ENCODE results near the gene IL13. TPM values are rescaled to one million over a fixed set of nuclear protein-coding genes. Genes with fewer than 3 reads are reported as not detected.

IL13 gene
- total RNA-seq, 2 donors from 2014 or later = not detected

- Histone ChIP-seq H3K9ac (ENCODE audit: low read depth in 2 of 2, low read length in 2 of 2) (no peak overlapping the region), H3K9me3 (no peaks in the 10 kb centered on the region), H3K27me3 (no peaks in the 10 kb centered on the region), H3K36me3 (no peaks in the 10 kb centered on the region), H3K4me3 (no peak overlapping the region), H3K4me1 (no peaks in the 10 kb centered on the region), H3K27ac (no peak overlapping the region)
- TF ChIP-seq, protein P1, sequence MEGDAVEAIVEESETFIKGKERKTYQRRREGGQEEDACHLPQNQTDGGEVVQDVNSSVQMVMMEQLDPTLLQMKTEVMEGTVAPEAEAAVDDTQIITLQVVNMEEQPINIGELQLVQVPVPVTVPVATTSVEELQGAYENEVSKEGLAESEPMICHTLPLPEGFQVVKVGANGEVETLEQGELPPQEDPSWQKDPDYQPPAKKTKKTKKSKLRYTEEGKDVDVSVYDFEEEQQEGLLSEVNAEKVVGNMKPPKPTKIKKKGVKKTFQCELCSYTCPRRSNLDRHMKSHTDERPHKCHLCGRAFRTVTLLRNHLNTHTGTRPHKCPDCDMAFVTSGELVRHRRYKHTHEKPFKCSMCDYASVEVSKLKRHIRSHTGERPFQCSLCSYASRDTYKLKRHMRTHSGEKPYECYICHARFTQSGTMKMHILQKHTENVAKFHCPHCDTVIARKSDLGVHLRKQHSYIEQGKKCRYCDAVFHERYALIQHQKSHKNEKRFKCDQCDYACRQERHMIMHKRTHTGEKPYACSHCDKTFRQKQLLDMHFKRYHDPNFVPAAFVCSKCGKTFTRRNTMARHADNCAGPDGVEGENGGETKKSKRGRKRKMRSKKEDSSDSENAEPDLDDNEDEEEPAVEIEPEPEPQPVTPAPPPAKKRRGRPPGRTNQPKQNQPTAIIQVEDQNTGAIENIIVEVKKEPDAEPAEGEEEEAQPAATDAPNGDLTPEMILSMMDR (IDR thresholded peaks at IDR 0.05) = no peak
- intact Hi-C loops (cut with DNase I) = no loop called here
- DNase-seq = peak; percentile 5
Measured at GRCh38 chr5:132669455-132669820, 11.5 kb downstream of the IL13 start.

DNA sequence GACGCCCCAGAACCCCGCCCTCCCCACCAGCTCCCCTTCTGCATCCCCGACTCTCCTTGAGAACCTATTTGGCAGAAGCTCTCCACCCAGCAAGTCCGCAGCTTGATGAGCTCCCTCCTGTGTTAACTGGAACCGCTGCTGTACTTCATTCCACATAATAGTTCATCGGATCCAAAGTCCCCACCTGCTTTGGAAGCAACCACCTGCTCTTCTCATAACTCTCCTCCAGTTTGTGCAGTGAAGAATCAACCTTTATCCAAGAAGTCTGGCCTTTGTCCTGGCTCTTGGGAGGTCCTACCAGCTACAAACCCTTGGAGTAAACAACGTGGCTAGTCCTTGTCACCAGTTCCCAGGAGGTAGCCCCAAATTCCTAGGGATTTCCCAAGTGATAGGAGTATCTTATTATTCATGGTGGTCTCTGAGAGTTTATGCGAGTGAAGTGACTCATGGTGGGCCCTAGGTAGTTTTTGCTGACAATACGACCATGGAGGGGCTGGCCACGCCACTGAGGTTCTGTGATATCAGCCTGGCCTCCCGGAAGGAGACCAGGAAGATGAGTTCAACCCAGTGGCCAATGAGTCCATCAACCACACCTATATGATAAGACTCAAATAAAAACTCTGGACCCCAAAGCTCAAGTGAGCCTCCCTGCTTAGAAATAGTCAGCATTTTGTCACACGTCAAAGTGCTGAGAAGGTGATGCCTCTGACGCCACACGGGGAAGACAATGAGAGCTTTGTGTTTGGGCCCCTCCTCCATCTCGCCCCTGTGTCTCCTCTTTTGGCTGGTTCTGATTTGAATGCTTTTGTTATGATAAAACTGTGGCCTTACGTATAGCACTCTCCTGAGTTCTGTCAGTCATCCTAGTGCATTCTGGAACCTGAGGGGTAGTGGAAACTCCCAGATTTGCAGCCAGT lies 12.3 kb downstream of the IL13 start:
- H3K9me3 ChIP-seq = no peaks in the 10 kb centered on the region
- TF ChIP-seq, protein P1 (IDR thresholded peaks at IDR 0.05) = no peak
- DNase-seq = peak; percentile 7
- no peaks in the 10 kb centered on the region for H3K36me3 ChIP-seq
- intact Hi-C loops (cut with DNase I) = no loop called here
- H3K4me1 ChIP-seq = no peaks in the 10 kb centered on the region
- H3K4me3 ChIP-seq = no peak overlapping the region
- no peaks in the 10 kb centered on the region for H3K27me3 ChIP-seq
- no peak overlapping the region for H3K27ac ChIP-seq
- no peak overlapping the region for H3K9ac ChIP-seq (ENCODE audit: low read depth in 2 of 2, low read length in 2 of 2)

DNA sequence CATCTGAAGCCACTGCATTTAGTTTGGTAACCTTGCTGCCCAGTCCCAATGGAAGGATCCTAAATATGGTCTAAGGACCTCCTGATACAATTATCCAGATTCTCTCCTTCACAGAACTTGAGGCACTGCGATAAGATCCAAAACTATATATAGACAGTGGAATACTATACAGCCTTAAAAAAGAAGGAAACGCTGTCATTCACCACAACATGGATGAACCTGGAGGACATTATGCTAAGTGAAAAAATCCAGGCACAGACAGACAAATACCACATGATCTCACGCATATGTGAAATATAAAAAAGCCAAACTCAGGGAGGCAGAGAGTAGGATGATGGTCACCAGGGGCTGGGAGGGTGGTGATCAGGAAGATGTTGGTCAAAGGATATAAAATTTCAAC lies 13.0 kb downstream of the IL13 start:
- no peaks in the 10 kb centered on the region for H3K9me3 ChIP-seq
- H3K27me3 ChIP-seq = no peaks in the 10 kb centered on the region
- intact Hi-C loops (cut with DNase I) = no loop called here
- no peak overlapping the region for H3K4me3 ChIP-seq
- no peaks in the 10 kb centered on the region for H3K4me1 ChIP-seq
- no peak overlapping the region for H3K27ac ChIP-seq
- no peak for DNase-seq
- TF ChIP-seq, protein P1 (IDR thresholded peaks at IDR 0.05) = no peak
- no peak overlapping the region for H3K9ac ChIP-seq (ENCODE audit: low read depth in 2 of 2, low read length in 2 of 2)
- H3K36me3 ChIP-seq = no peaks in the 10 kb centered on the region

DNA sequence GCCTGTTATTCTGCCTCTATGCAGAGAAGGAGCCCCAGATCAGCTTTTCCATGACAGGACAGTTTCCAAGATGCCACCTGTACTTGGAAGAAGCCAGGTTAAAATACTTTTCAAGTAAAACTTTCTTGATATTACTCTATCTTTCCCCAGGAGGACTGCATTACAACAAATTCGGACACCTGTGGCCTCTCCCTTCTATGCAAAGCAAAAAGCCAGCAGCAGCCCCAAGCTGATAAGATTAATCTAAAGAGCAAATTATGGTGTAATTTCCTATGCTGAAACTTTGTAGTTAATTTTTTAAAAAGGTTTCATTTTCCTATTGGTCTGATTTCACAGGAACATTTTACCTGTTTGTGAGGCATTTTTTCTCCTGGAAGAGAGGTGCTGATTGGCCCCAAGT lies 15.5 kb downstream of the IL13 start:
- no peaks in the 10 kb centered on the region for H3K9me3 ChIP-seq
- H3K36me3 ChIP-seq = no peaks in the 10 kb centered on the region
- H3K4me1 ChIP-seq = no peaks in the 10 kb centered on the region
- DNase-seq = no peak
- H3K27me3 ChIP-seq = no peaks in the 10 kb centered on the region
- H3K9ac ChIP-seq (ENCODE audit: low read depth in 2 of 2, low read length in 2 of 2) = no peak overlapping the region
- intact Hi-C loops (cut with DNase I) = no loop called here
- TF ChIP-seq, protein P1 (IDR thresholded peaks at IDR 0.05) = no peak
- H3K4me3 ChIP-seq = no peak overlapping the region
- H3K27ac ChIP-seq = no peak overlapping the region

DNA sequence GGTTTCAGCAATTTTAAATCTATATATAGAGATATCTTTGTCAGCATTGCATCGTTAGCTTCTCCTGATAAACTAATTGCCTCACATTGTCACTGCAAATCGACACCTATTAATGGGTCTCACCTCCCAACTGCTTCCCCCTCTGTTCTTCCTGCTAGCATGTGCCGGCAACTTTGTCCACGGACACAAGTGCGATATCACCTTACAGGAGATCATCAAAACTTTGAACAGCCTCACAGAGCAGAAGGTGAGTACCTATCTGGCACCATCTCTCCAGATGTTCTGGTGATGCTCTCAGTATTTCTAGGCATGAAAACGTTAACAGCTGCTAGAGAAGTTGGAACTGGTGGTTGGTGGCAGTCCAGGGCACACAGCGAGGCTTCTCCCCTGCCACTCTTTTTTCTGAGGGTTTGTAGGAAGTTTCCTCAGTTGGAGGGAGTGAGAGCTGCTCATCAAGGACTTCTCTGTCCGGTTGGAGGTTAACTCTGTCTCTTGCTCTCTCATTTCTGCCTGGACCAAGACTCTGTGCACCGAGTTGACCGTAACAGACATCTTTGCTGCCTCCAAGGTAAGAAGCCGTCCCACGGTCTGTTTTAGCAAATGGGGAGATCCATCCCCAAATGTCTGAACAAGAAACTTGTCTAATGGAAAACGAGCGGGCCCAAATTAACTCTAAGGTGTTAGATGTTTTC lies 16.1 kb downstream of the IL13 start, which contains the start of gene IL4:
Gene IL4 (plus strand): TSS at position 51 of the 692 bp plus-strand sequence. CDS start 62 bp downstream, at position 113.
- TF ChIP-seq, protein P1 (IDR thresholded peaks at IDR 0.05) = no peak

More for the DNA sequence above, 16.1 kb downstream of the IL13 start, which contains the start of gene IL4:
- Histone ChIP-seq H3K9ac (ENCODE audit: low read depth in 2 of 2, low read length in 2 of 2) (no peak within 1 kb of the TSS), H3K36me3 (no peaks in the 10 kb centered on the region), H3K4me1 (no peaks in the 10 kb centered on the region), H3K27me3 (no peaks in the 10 kb centered on the region), H3K9me3 (no peaks in the 10 kb centered on the region), H3K4me3 (no peak within 1 kb of the TSS), H3K27ac (no peak within 1 kb of the TSS)
- intact Hi-C loops (cut with DNase I) = no loop called here
- DNase-seq = no peak
